Spleen (tissue), 7 donors: ENCODE data around the gene TCP10L.
"Not testable (repeated sequence)": the region's sequence is repeated elsewhere in the genome, so short reads cannot be mapped to it uniquely, and the experiment has no call there.

Source experiments
- CTCF ChIP-seq, 11 experiments: fragments of 200-600 bp in 7 of 11; fragments of 450-650 bp in 4 of 11; sonication (generic) in 4 of 11; IDR thresholded peaks in 8 of 11; conservative IDR thresholded peaks in 3 of 11; 1 replicate in 7 of 11; 2 replicates in 4 of 11; pipeline versions ENCODE4 v1.4.0 to v1.8.0; 2016 to 2021; ENCODE audit warnings: antibody characterized with exemption in 11 of 11, inconsistent platforms in 4 of 11, mild to moderate bottlenecking in 1 of 11
- POLR2A ChIP-seq, 3 donors: fragments of 450-650 bp; IDR thresholded peaks; one replicate each; pipeline ENCODE4 v1.5.1; 2017; ENCODE audit warnings: antibody characterized with exemption in 3 of 3, mild to moderate bottlenecking in 1 of 3
- donor health status: DM: no; HTN: no; CAD: no; lungs with moderate emphysema.
- donor health status: DM: no; HTN: no; CAD: no.
- donor health status: DM: no; HTN: no; CAD: no.

DNA sequence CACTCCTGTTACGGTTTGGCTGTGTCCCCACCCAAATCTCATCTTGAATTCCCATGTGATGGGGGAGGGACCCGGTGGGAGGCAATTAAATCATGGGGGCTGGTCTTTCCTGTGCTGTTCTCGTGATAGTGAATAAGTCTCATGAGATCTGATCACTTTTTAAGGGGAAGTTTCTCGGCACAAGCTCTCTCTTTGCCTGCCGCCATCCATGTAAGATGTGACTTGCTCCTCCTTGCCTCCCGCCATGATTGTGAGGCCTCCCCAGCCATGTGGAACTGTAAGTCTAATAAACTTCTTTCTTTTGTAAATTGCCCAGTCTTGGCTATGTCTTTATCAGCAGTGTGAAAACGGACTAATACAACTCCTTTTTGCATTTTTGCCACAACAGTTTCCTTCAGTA, 54.5 kb downstream of the TCP10L start:
- TF ChIP-seq CTCF (IDR thresholded peaks at IDR 0.05 in 8 of 11, conservative IDR thresholded peaks at IDR 0.05 in 3 of 11); POLR2A (IDR thresholded peaks at IDR 0.05): not testable (repeated sequence)
